ENCODE results near the gene CCDC137. TPM values are rescaled to one million over a fixed set of nuclear protein-coding genes. Genes with fewer than 3 reads are reported as not detected.

CCDC137 gene
- polyA plus RNA-seq, 1 of the 3 experiments (the other 2 are of a cell fraction): 62.4 TPM

- TF ChIP-seq USF2 (IDR thresholded peaks at IDR 0.05; ENCODE audit: borderline replicate concordance, low read depth, low read length) (no peak), EZH2phosphoT487 (IDR thresholded peaks at IDR 0.05; ENCODE audit: borderline replicate concordance, low read depth) (no peak), RAD21 (IDR thresholded peaks at IDR 0.05; ENCODE audit: low read length) (no peak), PBX3 (IDR thresholded peaks at IDR 0.05) (no peak), ELF1 (IDR thresholded peaks at IDR 0.05) (no peak), FOSL2 (IDR thresholded peaks at IDR 0.05; ENCODE audit: borderline replicate concordance, low read depth) (no peak), GATA2 (CRISPR knock-in tag; IDR thresholded peaks at IDR 0.05) (no peak), RFX5 (IDR thresholded peaks at IDR 0.05; ENCODE audit: low read length) (no peak)
Observed at GRCh38 chr17:81656118-81656743, 10.3 kb upstream of the CCDC137 start, which contains the start of gene PDE6G (continued).

GRCh38 chr17:81656835-81657234 lies 9.7 kb upstream of the CCDC137 start:
- peaks cover 3% of the 10 kb centered on the region for H3F3A ChIP-seq (replicated peaks; ENCODE audit: insufficient read depth)
- H3K27me3 ChIP-seq (ENCODE audit: insufficient read depth): no peaks in the 10 kb centered on the region
- DNase-seq: no peak
- H3K9ac ChIP-seq: no peak overlapping the region
- 51% methylated on average over 4 of the region's 4 CpGs for WGBS (ENCODE audit: low lambda C conversion rate)
- H3K4me3 ChIP-seq (ENCODE audit: low read depth in 2 of 2, low read length in 1 of 2): no peak overlapping the region
- TF ChIP-seq CTCF (IDR thresholded peaks at IDR 0.05): no peak
- no peak for TF ChIP-seq FOXJ3 (CRISPR knock-in tag; IDR thresholded peaks at IDR 0.05)
- TF ChIP-seq POLR2AphosphoS5 (IDR thresholded peaks at IDR 0.05; ENCODE audit: low read depth, low read length): no peak
- no peak for TF ChIP-seq MAX (IDR thresholded peaks at IDR 0.05; ENCODE audit: low read depth)
- no peak for TF ChIP-seq MEF2A (IDR thresholded peaks at IDR 0.05; ENCODE audit: borderline replicate concordance, low read depth)
- H3K4me1 ChIP-seq (ENCODE audit: control insufficient read depth in 1 of 2, insufficient read depth in 2 of 2, low read depth in 1 of 2, low read length in 1 of 2): peaks cover 0 to 2% of the 10 kb centered on the region in 2 experiments; a peak in 1 of 4 replicates
- ChIA-PET POLR2A (no interaction called here), CTCF (interaction anchor here (0.7 to 1.2 kb wide), 2 partner anchors 19 to 52 kb away, joined by 3 to 4 read pairs; no protein-coding TSS in a partner anchor)
- H3K27ac ChIP-seq (ENCODE audit: low read depth in 2 of 2, low read length in 1 of 2): no peak overlapping the region
- no peak overlapping the region for H3K4me2 ChIP-seq
- no peaks in the 10 kb centered on the region for H4K20me1 ChIP-seq (ENCODE audit: insufficient read depth)
- no peak overlapping the region for H2AFZ ChIP-seq (ENCODE audit: low read depth)
- H3K79me2 ChIP-seq (ENCODE audit: insufficient read depth): no peaks in the 10 kb centered on the region
- H3K9me2 ChIP-seq: no peaks in the 10 kb centered on the region
- no peaks in the 10 kb centered on the region for H3K36me3 ChIP-seq (replicated peaks in 1 of 2; ENCODE audit: control insufficient read depth in 1 of 2, insufficient read depth in 2 of 2, low read length in 1 of 2)
- no peaks in the 10 kb centered on the region for H3K9me3 ChIP-seq
